ENCODE results near the gene AMACR.
A peak's percentile ranks its signal among the peaks of the same experiment; 100 is the strongest.

The AMACR gene

GRCh38 chr5:33978306-33978705, 29.5 kb downstream of the AMACR start:
- TF ChIP-seq GATA2 (IDR thresholded peaks at IDR 0.05; ENCODE audit: low read depth, low read length) (no peak), GATA3 (IDR thresholded peaks at IDR 0.05; ENCODE audit: low read depth, low read length) (no peak)

GRCh38 chr5:33976307-33976706, 31.5 kb downstream of the AMACR start:
- no peak for TF ChIP-seq GATA2 (IDR thresholded peaks at IDR 0.05; ENCODE audit: low read depth, low read length)

GRCh38 chr5:33975852-33976251, 32.0 kb downstream of the AMACR start:
- no peak for TF ChIP-seq GATA3 (IDR thresholded peaks at IDR 0.05; ENCODE audit: low read depth, low read length)
- no peak for TF ChIP-seq GATA2 (IDR thresholded peaks at IDR 0.05; ENCODE audit: low read depth, low read length)

GRCh38 chr5:33973271-33973670, 34.6 kb downstream of the AMACR start:
- TF ChIP-seq GATA3 (IDR thresholded peaks at IDR 0.05; ENCODE audit: low read depth, low read length) (no peak), GATA2 (IDR thresholded peaks at IDR 0.05; ENCODE audit: low read depth, low read length) (no peak)

GRCh38 chr5:33969572-33970452, 38.0 kb downstream of the AMACR start:
- TF ChIP-seq GATA3 (IDR thresholded peaks at IDR 0.05; ENCODE audit: low read depth, low read length): no peak
- TF ChIP-seq GATA2 (IDR thresholded peaks at IDR 0.05; ENCODE audit: low read depth, low read length): no peak

- peak; percentile 52 for TF ChIP-seq GATA3 (IDR thresholded peaks at IDR 0.05; ENCODE audit: low read depth, low read length)
- TF ChIP-seq GATA2 (IDR thresholded peaks at IDR 0.05; ENCODE audit: low read depth, low read length): peak; percentile 73
Observed at GRCh38 chr5:33968211-33969005, 39.4 kb downstream of the AMACR start.

GRCh38 chr5:33966805-33967204, 41.0 kb downstream of the AMACR start:
- no peak for TF ChIP-seq GATA2 (IDR thresholded peaks at IDR 0.05; ENCODE audit: low read depth, low read length)
- no peak for TF ChIP-seq GATA3 (IDR thresholded peaks at IDR 0.05; ENCODE audit: low read depth, low read length)

- TF ChIP-seq GATA3 (IDR thresholded peaks at IDR 0.05; ENCODE audit: low read depth, low read length) (no peak), GATA2 (IDR thresholded peaks at IDR 0.05; ENCODE audit: low read depth, low read length) (no peak)
Observed at GRCh38 chr5:33964132-33964700, 43.6 kb downstream of the AMACR start.

- TF ChIP-seq GATA2 (IDR thresholded peaks at IDR 0.05; ENCODE audit: low read depth, low read length): no peak
- TF ChIP-seq GATA3 (IDR thresholded peaks at IDR 0.05; ENCODE audit: low read depth, low read length): no peak
Observed at GRCh38 chr5:33958176-33958575, 49.7 kb downstream of the AMACR start.

GRCh38 chr5:33957577-33958150, 50.2 kb downstream of the AMACR start:
- TF ChIP-seq GATA2 (IDR thresholded peaks at IDR 0.05; ENCODE audit: low read depth, low read length): no peak
- TF ChIP-seq GATA3 (IDR thresholded peaks at IDR 0.05; ENCODE audit: low read depth, low read length): no peak

- TF ChIP-seq GATA2 (IDR thresholded peaks at IDR 0.05; ENCODE audit: low read depth, low read length) (no peak), GATA3 (IDR thresholded peaks at IDR 0.05; ENCODE audit: low read depth, low read length) (no peak)
Observed at GRCh38 chr5:33944543-33945132, 63.2 kb downstream of the AMACR start.

GRCh38 chr5:33941090-33941489, 66.8 kb downstream of the AMACR start:
- no peak for TF ChIP-seq GATA2 (IDR thresholded peaks at IDR 0.05; ENCODE audit: low read depth, low read length)
- TF ChIP-seq GATA3 (IDR thresholded peaks at IDR 0.05; ENCODE audit: low read depth, low read length): no peak

- TF ChIP-seq GATA2 (IDR thresholded peaks at IDR 0.05; ENCODE audit: low read depth, low read length) (no peak), GATA3 (IDR thresholded peaks at IDR 0.05; ENCODE audit: low read depth, low read length) (no peak)
Observed at GRCh38 chr5:33939556-33940262, 68.1 kb downstream of the AMACR start.

Measured in SH-SY5Y (cell line).